H9 (cell line): Measurements from ENCODE around the gene BCORL1. TPM values are rescaled to one million over a fixed set of nuclear protein-coding genes. Genes with fewer than 3 reads are reported as not detected.

ENCODE experiments used
- DNase-seq: peaks from one replicate; pipeline ENCODE4 v3.0.0-alpha.2; 2017
- H2AFZ ChIP-seq: one replicate; pipeline ENCODE4 v1.6.1; 2013; ENCODE audit warnings: mild to moderate bottlenecking, low read length, control low read depth, moderate library complexity
- H2AK5ac ChIP-seq: 2 replicates; pipeline ENCODE4 v1.6.1; 2013; ENCODE audit warnings: low read length, control low read depth, mixed read lengths; ENCODE audit not compliant: insufficient read length
- H2BK120ac ChIP-seq: one replicate; pipeline ENCODE4 v1.6.1; 2013; ENCODE audit warnings: low read depth, mild to moderate bottlenecking, low read length, control low read depth, inconsistent platforms; ENCODE audit not compliant: poor library complexity, severe bottlenecking
- H2BK12ac ChIP-seq: 2 replicates; pipeline ENCODE4 v1.6.1; 2013; ENCODE audit warnings: low read length, control low read depth, mixed read lengths, low read depth; ENCODE audit not compliant: insufficient read length
- H2BK15ac ChIP-seq: 2 replicates; pipeline ENCODE4 v1.6.1; 2013; ENCODE audit warnings: low read depth, low read length, control low read depth
- H2BK20ac ChIP-seq: one replicate; pipeline ENCODE4 v1.6.1; 2013; ENCODE audit warnings: low read depth, mild to moderate bottlenecking, low read length, control low read depth, inconsistent platforms; ENCODE audit not compliant: poor library complexity, severe bottlenecking
- H2BK5ac ChIP-seq: 2 replicates; pipeline ENCODE4 v1.6.1; 2013; ENCODE audit warnings: low read length, control low read depth, mixed read lengths; ENCODE audit not compliant: insufficient read length
- H3K14ac ChIP-seq: 2 replicates; pipeline ENCODE4 v1.6.1; 2013; ENCODE audit warnings: low read length, control low read depth; ENCODE audit not compliant: insufficient read depth
- H3K18ac ChIP-seq: 2 replicates; pipeline ENCODE4 v1.6.1; 2013; ENCODE audit warnings: low read depth, mild to moderate bottlenecking, mixed read lengths, low read length, control low read depth; ENCODE audit not compliant: insufficient read length
- H3K23ac ChIP-seq: 2 replicates; pipeline ENCODE4 v1.6.1; 2013; ENCODE audit warnings: low read length, control low read depth, mixed read lengths, low read depth; ENCODE audit not compliant: insufficient read length
- H3K23me2 ChIP-seq: 2 replicates; pipeline ENCODE4 v1.6.1; 2013; ENCODE audit warnings: low read depth, mild to moderate bottlenecking, mixed read lengths, low read length, control low read depth; ENCODE audit not compliant: insufficient read length, poor library complexity, severe bottlenecking
- H3K27ac ChIP-seq: 2 replicates; pipeline ENCODE4 v1.5.1; 2013; ENCODE audit warnings: low read length, control low read depth, mixed read lengths, low read depth; ENCODE audit not compliant: insufficient read length
- H3K27me3 ChIP-seq: 2 replicates; pipeline ENCODE4 v1.6.1; 2013; ENCODE audit warnings: low read length, control low read depth, inconsistent platforms; ENCODE audit not compliant: insufficient read depth
- H3K4ac ChIP-seq: 2 replicates; pipeline ENCODE4 v1.6.1; 2013; ENCODE audit warnings: low read depth, mild to moderate bottlenecking, control low read depth, inconsistent platforms, low read length, moderate library complexity
- H3K4me1 ChIP-seq: 2 replicates; pipeline ENCODE4 v1.6.1; 2013; ENCODE audit warnings: low read length, control low read depth, inconsistent platforms; ENCODE audit not compliant: insufficient read depth
- H3K4me2 ChIP-seq: 2 replicates; pipeline ENCODE4 v1.6.1; 2013; ENCODE audit warnings: low read length, control low read depth, mixed read lengths; ENCODE audit not compliant: insufficient read length, insufficient read depth
- H3K56ac ChIP-seq: 2 replicates; pipeline ENCODE4 v1.6.1; 2013; ENCODE audit warnings: low read depth, mild to moderate bottlenecking, mixed read lengths, low read length, control low read depth; ENCODE audit not compliant: insufficient read length
- H3K79me1 ChIP-seq: 2 replicates; pipeline ENCODE4 v1.6.1; 2013; ENCODE audit warnings: low read depth, mild to moderate bottlenecking, moderate library complexity, low read length, control low read depth, inconsistent platforms; ENCODE audit not compliant: insufficient read depth, poor library complexity, severe bottlenecking
- H3K79me2 ChIP-seq: 2 replicates; pipeline ENCODE4 v1.6.1; 2013; ENCODE audit warnings: low read length, control low read depth, inconsistent platforms; ENCODE audit not compliant: insufficient read depth
- H3K9ac ChIP-seq: 2 replicates; pipeline ENCODE4 v1.6.1; 2013; ENCODE audit warnings: low read length, control low read depth, mixed read lengths; ENCODE audit not compliant: insufficient read length; ENCODE audit errors: extremely low read depth
- H3K9me3 ChIP-seq: one replicate; pipeline ENCODE4 v1.6.1; 2013; ENCODE audit warnings: low read depth, low read length, inconsistent platforms; ENCODE audit not compliant: control insufficient read depth
- H3T11ph ChIP-seq: one replicate; pipeline ENCODE4 v1.6.1; 2013; ENCODE audit warnings: mild to moderate bottlenecking, low read length, control low read depth, inconsistent platforms
- H4K20me1 ChIP-seq: one replicate; pipeline ENCODE4 v1.6.1; 2013; ENCODE audit not compliant: control insufficient read depth, insufficient read length, insufficient read depth
- H4K5ac ChIP-seq: 2 replicates; pipeline ENCODE4 v1.6.1; 2013; ENCODE audit warnings: low read depth, mild to moderate bottlenecking, mixed read lengths, low read length, control low read depth; ENCODE audit not compliant: insufficient read length
- H4K8ac ChIP-seq: replicated peaks from 2 replicates; pipeline ENCODE4 v1.6.1; 2013; ENCODE audit warnings: low read length, control low read depth, mixed read lengths, low read depth; ENCODE audit not compliant: insufficient read length
- H4K91ac ChIP-seq: 2 replicates; pipeline ENCODE4 v1.6.1; 2013; ENCODE audit warnings: low read depth, mild to moderate bottlenecking, moderate library complexity, mixed read lengths, low read length, control low read depth; ENCODE audit not compliant: insufficient read length
- H3K27ac Mint-ChIP-seq, 3 experiments: 2 replicates in 2 of 3; 3 replicates in 1 of 3; pipeline ENCODE4 v1.8.0; 2020 to 2021; ENCODE audit warnings: mixed read lengths in 3 of 3, mild to moderate bottlenecking in 1 of 3, moderate library complexity in 1 of 3
- H3K27me3 Mint-ChIP-seq: 2 replicates; pipeline ENCODE4 v1.8.0; 2021; ENCODE audit warnings: low read depth, mild to moderate bottlenecking, moderate library complexity, mixed read lengths
- H3K36me3 Mint-ChIP-seq, 3 experiments: 2 replicates in 2 of 3; 3 replicates in 1 of 3; pipeline ENCODE4 v1.8.0; 2020 to 2021; ENCODE audit warnings: low read depth in 3 of 3, mixed read lengths in 3 of 3; ENCODE audit not compliant: insufficient read depth in 1 of 3
- H3K4me1 Mint-ChIP-seq, 2 experiments: 2 replicates each; pipeline ENCODE4 v1.8.0; 2020; ENCODE audit warnings: mixed read lengths in 2 of 2
- H3K4me3 Mint-ChIP-seq, 2 experiments: 2 replicates in 1 of 2; 3 replicates in 1 of 2; pipeline ENCODE4 v1.8.0; 2020 to 2021; ENCODE audit warnings: mild to moderate bottlenecking in 2 of 2, mixed read lengths in 2 of 2, moderate library complexity in 1 of 2
- H3K9me3 Mint-ChIP-seq, 2 experiments: 2 replicates in 1 of 2; 3 replicates in 1 of 2; pipeline ENCODE4 v1.8.0; 2020; ENCODE audit warnings: mild to moderate bottlenecking in 2 of 2, mixed read lengths in 2 of 2, moderate library complexity in 1 of 2
- WGBS: extraction: QIAGEN DNeasy Blood & Tissue Kit; methylation state at CpG from one replicate; pipeline ENCODE4 v1.1.7; 2013; ENCODE audit warnings: missing lambda C conversion rate, low lambda C conversion rate, mixed read lengths; ENCODE audit not compliant: insufficient read length; ENCODE audit errors: extremely low coverage; 5-methylcytosine and 5-hydroxymethylcytosine counted together
- total RNA-seq: library from RNA; stranded (reverse); gene quantifications from 2 replicates; pipeline ENCODE4 v1.2.1, GENCODE V29; 2021
- TF ChIP-seq, protein P1 (sequence below): fragments of 200-600 bp; sonication (generic); conservative IDR thresholded peaks from 3 replicates; pipeline ENCODE4 v1.8.0; 2021; ENCODE audit warnings: antibody characterized with exemption, mild to moderate bottlenecking

BCORL1 gene
- total RNA-seq, 1 experiment from 2014 or later = 6.1 TPM

DNA sequence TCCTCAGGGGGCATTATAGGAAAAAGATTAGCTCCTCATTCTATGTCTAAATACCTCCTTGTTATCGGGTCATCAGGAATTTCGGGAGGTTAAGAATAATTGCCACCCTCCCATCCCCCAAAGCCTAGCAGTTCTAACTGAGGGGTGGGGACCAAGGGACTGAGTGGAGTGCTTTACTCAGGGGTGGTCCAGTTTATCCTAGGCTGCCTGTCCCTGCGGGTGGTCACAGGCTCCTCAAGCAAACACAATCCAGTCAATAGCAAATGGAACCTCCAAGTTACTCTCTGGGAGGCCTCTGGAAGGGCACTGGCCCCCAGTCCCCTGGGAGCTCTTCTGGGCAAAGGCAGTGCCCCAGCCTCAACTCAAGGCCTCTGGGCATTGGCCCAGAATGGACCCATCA, 121.2 kb downstream of the BCORL1 start:
- Mint-ChIP-seq H3K27me3 (peaks cover 20% of the 10 kb centered on the region), H3K9me3 (peaks cover 0 to 77% of the 10 kb centered on the region in 2 experiments; a peak in 2 of 5 replicates), H3K4me3 (no peak overlapping the region), H3K4me1 (peaks cover 3 to 17% of the 10 kb centered on the region in 2 experiments), H3K36me3 (0 out of 7 replicates have a peak, but pooled peaks cover 0 to 2% (median 0%) of the 10 kb centered on the region in 3 experiments), H3K27ac (no peak overlapping the region)
- no peak overlapping the region for H2BK5ac ChIP-seq
- no peak overlapping the region for H3K14ac ChIP-seq
- H3K23ac ChIP-seq = no peak overlapping the region
- no peaks in the 10 kb centered on the region for H3K79me1 ChIP-seq
- no peak overlapping the region for H4K8ac ChIP-seq
- WGBS = no CpG with 5 or more reads among the region's 3 CpGs
- H2AFZ ChIP-seq = no peak overlapping the region
- no peak overlapping the region for H3K27ac ChIP-seq
- peaks cover 20% of the 10 kb centered on the region for H3K9me3 ChIP-seq
- H3T11ph ChIP-seq = no peak overlapping the region
- DNase-seq = no peak
- TF ChIP-seq, protein P1, sequence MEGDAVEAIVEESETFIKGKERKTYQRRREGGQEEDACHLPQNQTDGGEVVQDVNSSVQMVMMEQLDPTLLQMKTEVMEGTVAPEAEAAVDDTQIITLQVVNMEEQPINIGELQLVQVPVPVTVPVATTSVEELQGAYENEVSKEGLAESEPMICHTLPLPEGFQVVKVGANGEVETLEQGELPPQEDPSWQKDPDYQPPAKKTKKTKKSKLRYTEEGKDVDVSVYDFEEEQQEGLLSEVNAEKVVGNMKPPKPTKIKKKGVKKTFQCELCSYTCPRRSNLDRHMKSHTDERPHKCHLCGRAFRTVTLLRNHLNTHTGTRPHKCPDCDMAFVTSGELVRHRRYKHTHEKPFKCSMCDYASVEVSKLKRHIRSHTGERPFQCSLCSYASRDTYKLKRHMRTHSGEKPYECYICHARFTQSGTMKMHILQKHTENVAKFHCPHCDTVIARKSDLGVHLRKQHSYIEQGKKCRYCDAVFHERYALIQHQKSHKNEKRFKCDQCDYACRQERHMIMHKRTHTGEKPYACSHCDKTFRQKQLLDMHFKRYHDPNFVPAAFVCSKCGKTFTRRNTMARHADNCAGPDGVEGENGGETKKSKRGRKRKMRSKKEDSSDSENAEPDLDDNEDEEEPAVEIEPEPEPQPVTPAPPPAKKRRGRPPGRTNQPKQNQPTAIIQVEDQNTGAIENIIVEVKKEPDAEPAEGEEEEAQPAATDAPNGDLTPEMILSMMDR = no peak
- no peak overlapping the region for H2AK5ac ChIP-seq
- H2BK12ac ChIP-seq = no peak overlapping the region
- no peaks in the 10 kb centered on the region for H4K20me1 ChIP-seq
- H2BK20ac ChIP-seq = no peak overlapping the region
- no peak overlapping the region for H3K4ac ChIP-seq
- no peaks in the 10 kb centered on the region for H3K4me1 ChIP-seq
- no peak overlapping the region for H2BK15ac ChIP-seq
- no peak overlapping the region for H4K5ac ChIP-seq
- no peak overlapping the region for H2BK120ac ChIP-seq
- no peak overlapping the region for H4K91ac ChIP-seq
- no peak overlapping the region for H3K9ac ChIP-seq
- no peaks in the 10 kb centered on the region for H3K27me3 ChIP-seq
- H3K4me2 ChIP-seq = no peak overlapping the region
- no peaks in the 10 kb centered on the region for H3K79me2 ChIP-seq
- no peak overlapping the region for H3K18ac ChIP-seq
- no peaks in the 10 kb centered on the region for H3K23me2 ChIP-seq
- no peak overlapping the region for H3K56ac ChIP-seq
